H1 (cell line): ENCODE results near the gene VMO1. TPM values are rescaled to one million over a fixed set of nuclear protein-coding genes. Genes with fewer than 3 reads are reported as not detected.

ENCODE experiments used
- CREB1 ChIP-seq: IDR thresholded peaks from 2 replicates; pipeline ENCODE4 v1.6.1; 2012; ENCODE audit warnings: inconsistent platforms
- SIN3A ChIP-seq, 2 experiments: IDR thresholded peaks in 1 of 2; conservative IDR thresholded peaks in 1 of 2; 2 replicates each; pipeline ENCODE4 v1.6.1; 2011 to 2012; ENCODE audit warnings: low read length in 2 of 2, improper control_type of control experiment in 1 of 2, low read depth in 1 of 2, mild to moderate bottlenecking in 1 of 2
- polyA plus RNA-seq, 7 experiments: library from polyadenylated mRNA; depleted of rRNA in 3 of 7; stranded (reverse) in 5 of 7; unstranded in 2 of 7; fragments of >200 nt in 5 of 7; fragments of 200-250 nt in 2 of 7; gene quantifications; 1 replicate in 5 of 7; 2 replicates in 1 of 7; 4 replicates in 1 of 7; pipeline versions ENCODE4 v1.2.1 to v1.2.3, GENCODE V29; 2011 to 2013; ENCODE audit warnings: missing spikeins in 2 of 7, mixed read lengths in 2 of 7
- total RNA-seq: library from RNA; stranded (reverse); fragmentation: NEBNext Ultra II Directional; extraction: Animal tissue kit (Norgen Biotek cat#: 25700); gene quantifications from 2 replicates; pipeline ENCODE4 v1.2.1, GENCODE V29; 2021

Gene VMO1
- total and polyA plus RNA-seq, 2 of the 8 experiments (the other 6 are each of a cell fraction or from before 2014, with no cell fraction given), result 0.30 TPM; not detected in 1

- peak in 1 of 2 experiments; percentile 41; a peak in 1 of 4 replicates for TF ChIP-seq SIN3A (conservative IDR thresholded peaks at IDR 0.05 in 1 of 2, IDR thresholded peaks at IDR 0.05 in 1 of 2; ENCODE audit: low read depth in 1 of 2, low read length in 2 of 2)
- no peak for TF ChIP-seq CREB1
Measured at GRCh38 chr17:4806777-4807604, 20.8 kb upstream of the VMO1 start, which contains the start of gene PLD2 (continued).
